Measurements from ENCODE around the gene CBL. TPM values are rescaled to one million over a fixed set of nuclear protein-coding genes. Genes with fewer than 3 reads are reported as not detected.

The CBL gene
- total RNA-seq, 1 experiment from 2014 or later, result 9.7 TPM

DNA sequence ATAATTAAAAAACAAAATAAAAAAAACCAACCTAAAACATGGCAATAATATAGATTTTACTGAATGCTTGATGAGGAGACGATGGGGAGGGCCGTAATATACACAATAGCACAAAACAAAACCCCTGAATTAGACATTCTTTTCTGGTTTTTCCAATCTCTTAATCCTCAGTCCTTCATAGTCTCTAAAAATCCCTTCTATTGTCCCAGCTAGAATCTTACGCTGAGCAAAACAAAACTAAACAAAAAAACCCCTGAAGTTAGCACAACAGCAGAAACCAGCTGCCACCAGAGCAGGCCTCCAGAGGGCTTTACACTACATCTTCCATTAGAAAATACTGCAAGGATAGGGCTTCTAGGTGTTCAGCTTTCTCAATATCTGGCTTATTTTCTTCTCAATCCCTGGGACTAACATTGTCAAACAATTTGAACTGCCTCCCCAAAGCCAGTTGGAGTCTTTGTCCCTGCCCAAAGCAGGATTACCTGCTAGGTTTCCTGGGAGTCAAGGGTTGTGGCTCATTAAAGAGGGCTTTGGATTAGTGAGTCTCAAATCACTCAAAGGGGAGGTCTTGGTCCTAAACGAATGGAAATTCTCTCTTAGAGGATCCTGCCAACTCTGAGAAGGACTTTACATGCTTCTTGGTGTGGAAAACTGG is 126.1 kb downstream of the CBL start:
- DNase-seq (ENCODE audit: low spot score), result no peak

DNA sequence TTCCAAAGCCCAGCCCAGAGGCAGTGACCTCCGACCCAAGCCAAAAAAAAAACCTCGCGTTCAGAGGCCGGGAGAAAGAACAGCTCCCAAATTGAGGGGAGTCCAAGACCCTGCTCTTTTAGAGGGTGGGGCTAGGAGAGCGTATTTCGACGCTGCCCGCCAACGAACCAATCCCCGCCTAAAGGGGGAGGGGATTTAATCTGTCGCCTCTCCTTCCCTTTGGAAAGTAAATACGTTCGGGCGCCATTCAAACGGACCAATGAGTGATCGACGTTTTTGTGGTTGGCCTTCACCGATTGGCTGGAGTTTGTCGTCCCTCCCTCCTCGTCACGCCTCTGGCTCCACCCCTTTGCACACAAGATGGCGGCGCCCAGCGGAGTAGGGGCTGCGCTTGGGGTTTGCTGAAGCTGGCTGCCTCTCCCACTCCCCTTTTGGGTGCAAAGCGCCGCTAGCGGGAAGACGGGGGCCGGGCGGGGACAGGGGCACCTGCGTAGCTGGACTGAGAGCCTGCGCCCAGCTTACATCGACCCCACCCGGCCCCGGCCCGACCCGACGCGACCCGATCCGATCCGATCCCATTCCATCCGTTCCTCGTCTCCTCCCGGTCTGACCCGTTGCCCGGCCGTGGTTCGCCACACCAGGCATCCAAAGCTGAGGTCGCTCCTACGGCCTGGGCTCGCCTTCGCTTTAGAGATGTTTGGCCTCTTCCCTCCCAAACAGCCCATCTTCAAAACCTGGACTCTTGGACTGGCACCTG is 128.2 kb downstream of the CBL start, which contains the start of gene RNF26:
TSS of gene RNF26 (plus strand) at position 354 of the 757 bp plus-strand sequence. CDS start 596 bp downstream, outside the sequence.
- DNase-seq (ENCODE audit: low spot score), result peak; percentile 89

DNA sequence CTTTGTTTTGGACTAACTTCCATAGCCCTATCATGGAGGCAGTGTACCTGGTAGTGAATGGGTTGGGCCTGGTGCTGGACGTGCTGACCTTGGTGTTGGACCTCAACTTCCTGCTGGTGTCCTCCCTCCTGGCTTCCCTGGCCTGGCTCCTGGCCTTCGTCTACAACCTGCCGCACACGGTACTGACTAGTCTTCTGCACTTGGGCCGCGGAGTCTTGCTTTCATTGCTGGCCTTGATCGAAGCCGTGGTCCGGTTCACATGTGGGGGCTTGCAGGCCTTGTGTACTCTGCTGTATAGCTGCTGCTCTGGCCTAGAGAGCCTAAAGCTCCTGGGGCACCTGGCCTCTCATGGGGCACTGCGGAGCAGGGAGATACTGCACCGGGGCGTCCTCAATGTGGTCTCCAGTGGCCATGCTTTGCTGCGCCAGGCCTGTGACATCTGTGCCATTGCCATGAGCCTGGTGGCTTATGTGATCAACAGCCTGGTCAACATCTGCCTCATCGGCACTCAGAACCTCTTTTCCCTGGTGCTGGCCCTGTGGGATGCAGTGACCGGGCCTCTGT is 129.0 kb downstream of the CBL start:
- no peak for DNase-seq (ENCODE audit: low spot score)

GRCh38 chr11:119335655-119336543 is 129.8 kb downstream of the CBL start:
- DNase-seq (ENCODE audit: low spot score), result no peak

DNA sequence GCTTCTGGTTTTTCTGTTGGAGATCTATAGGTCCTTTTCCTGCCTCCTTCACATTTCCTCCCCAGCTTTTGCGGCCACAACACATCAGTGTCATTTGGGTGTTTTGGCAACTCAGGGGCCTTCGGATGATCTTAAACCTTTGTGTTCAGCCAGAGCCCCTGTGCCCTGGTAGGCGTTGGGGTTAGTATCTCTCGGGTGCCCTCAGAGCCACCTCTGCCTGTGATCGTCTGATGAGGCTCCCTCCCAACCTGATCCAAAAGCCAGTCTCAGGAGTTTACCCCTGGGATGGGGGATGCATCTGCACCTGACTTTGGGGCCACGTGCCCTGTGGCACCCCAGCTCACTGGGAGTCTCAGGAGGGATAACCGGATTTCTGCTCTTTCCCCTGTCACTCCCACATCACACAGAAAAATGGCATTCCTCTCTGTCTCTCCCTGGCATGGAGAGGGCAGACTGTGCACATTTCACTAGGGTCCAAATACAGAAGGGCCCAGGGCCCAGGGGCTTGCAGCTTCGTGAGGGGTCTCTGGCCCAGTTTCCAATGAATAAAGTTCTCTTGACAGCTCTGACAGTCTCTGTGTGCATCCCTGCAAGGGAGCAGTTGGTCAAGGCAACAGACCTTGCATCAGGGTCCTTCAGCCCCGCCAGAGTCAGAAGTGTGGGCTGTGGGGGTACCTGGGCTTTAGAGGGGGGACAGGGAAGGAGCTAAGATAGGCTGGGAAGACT is 130.8 kb downstream of the CBL start:
- DNase-seq (ENCODE audit: low spot score), result no peak

DNA sequence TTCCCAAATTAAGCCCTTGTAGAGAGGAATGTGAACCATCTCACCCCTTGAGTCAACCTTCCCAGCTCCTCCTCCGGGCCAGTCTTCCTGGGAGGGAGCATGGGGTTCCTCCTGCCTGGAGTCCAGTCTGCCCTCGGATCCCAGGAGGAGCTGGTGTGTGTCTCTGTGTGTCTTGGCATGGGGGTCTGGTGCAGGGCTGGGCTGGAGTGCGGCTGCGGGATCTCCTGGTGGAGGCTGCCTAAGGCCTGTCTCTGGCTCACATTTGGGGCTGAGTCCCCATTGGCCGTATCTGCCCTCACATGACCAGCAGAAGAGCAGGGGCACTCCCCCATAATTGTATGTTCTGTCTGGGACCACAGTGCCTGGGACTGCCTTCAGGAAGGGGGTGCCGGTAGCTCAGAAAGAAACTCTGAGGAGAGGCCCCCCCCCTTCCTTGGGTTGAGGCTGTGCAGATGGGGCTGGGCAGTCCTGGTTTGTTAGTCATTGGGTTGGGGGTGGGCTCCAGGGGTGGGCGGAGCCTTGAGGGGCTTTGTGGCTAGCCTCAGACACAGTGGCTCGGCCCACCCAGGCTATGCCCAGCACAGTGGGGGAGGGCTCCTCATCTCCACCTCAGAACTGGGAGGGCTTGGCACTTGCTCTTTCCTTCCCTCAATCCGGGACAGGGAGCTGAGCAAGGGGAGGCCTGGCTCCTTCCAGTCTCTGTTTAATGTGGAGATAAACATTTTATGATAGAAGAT is 131.6 kb downstream of the CBL start:
- DNase-seq (ENCODE audit: low spot score), result no peak

- DNase-seq (ENCODE audit: low spot score), result peak; percentile 31
Observed at GRCh38 chr11:119338318-119338890, 132.3 kb downstream of the CBL start.

DNA sequence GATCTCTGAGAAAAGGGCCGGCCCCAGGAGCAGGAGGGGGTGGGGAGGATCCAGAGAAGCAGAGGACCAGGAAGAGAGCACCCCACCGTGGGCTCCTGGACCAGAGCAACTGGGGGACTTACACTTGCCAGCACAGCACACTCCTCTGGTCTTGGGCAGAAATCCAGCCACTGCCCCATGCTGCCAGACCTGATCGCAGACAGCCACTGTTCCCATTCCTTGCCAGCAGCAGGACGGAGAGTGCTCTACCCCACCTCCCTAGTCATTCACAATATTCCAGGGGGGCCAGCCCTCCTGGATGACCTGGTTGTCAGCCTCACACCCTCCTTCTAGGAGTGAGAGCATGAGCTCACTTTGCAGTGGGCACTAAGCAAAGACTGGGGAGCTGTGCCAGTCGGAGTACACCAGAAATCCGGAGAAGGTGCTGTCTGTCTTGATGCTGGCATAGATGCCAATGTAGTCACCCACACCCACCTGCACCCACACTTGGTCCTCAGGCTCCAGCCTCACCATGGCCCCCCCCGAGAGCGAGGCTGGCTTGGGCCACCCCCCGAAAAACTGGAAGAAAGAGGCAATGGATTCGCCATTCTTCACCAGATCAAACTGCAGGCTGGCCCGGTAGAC is 132.9 kb downstream of the CBL start:
- DNase-seq (ENCODE audit: low spot score), result no peak

GRCh38 chr11:119339589-119340334 is 133.6 kb downstream of the CBL start:
- DNase-seq (ENCODE audit: low spot score), result no peak

GRCh38 chr11:119340335-119341221 is 134.4 kb downstream of the CBL start, which contains the start of gene C1QTNF5:
TSS of gene C1QTNF5 (minus strand) at chr11:119340883. CDS start at chr11:119340397, 486 bp downstream.
- no peak for DNase-seq (ENCODE audit: low spot score)

DNA sequence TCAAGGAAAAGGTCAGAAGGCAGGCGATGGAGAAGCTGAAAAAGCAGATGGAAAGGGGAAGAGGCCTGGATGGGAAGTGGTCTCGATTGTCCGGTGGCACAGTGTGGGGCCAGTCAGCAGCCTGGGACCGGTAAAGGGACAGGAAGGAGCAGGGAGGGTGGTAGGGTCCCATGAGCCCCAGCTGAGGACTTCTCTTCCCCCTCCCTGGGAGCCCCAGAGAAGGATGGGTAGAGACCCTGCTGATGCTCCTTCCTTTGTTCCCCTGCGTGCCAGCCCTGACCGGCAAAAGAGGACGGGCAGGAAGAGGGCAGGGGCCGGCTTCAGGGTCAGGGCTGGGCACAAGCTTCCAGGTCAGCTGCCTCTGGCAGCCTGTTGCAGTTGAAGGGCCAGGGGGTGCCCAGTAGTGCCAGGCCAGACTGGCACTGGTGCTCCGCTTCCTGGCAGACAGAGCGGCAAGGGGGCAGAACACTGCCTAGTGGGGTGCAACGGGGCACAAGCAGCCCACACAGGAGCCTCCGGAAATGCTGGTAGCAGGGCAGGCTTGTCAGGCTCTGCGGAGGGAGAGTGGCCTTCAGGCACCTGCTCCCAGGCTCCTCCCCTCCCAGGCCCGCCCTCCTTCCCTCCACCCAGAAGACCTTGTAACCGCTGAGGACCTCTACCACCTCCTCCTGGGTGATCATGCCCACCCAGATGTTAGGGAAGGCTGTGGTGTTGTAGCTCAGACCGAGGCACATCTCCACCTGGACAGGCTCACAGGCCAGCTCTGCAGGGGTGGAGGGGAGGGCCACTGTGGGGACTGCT is 135.3 kb downstream of the CBL start:
- no peak for DNase-seq (ENCODE audit: low spot score)

DNA sequence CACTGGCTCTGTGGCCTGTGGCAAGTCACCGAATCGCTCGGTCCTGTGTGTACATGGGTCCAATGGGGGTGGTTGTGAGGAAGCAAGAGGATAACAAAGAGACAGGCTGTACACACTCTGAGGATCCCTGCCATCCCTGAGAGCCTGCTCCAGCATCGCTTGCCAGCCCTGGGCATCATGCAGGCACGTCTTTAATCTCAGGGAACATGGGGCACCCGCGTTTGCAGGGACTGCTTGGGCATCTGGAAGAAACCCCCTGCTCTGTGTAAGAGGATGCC is 135.8 kb downstream of the CBL start:
- no peak for DNase-seq (ENCODE audit: low spot score)

DNA sequence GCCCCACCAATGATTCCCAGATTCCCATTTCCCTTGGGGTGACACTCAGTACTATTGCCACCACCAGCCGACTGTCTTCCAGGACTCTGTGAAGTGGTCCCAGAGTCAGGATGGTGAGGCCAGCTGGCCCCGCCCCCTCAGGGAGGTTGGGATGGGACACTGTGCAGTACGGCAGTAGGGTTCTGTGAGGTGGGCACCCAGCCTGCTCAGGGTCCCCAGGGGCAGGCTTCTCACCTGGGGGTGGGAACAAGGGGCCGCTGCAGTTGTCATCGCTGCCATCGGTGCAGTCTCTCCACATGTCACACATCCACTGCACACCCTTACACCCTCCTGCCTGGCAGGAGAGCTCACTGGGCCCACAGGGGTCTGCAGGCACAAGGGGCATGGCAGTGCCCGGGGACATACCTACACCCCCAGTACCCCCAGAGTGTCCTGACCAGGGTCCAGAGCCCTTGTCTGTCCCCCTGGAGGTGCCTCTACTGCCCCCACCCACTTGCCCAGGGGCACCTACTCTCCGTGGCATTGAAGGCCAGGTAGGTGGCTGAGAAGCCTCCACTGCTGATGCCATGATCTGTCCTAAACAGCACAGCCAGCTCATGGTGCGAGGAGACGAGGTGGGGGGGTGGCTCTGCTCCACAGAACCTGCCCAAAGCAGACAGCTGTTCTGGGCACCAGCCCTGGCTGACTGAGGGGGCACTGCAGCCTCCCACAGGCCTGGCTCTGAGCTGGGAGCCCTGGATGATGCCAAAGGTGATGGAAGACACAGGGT is 136.4 kb downstream of the CBL start:
- DNase-seq (ENCODE audit: low spot score), result no peak

- DNase-seq (ENCODE audit: low spot score), result no peak
Observed at GRCh38 chr11:119343726-119344125, 137.6 kb downstream of the CBL start.

DNA sequence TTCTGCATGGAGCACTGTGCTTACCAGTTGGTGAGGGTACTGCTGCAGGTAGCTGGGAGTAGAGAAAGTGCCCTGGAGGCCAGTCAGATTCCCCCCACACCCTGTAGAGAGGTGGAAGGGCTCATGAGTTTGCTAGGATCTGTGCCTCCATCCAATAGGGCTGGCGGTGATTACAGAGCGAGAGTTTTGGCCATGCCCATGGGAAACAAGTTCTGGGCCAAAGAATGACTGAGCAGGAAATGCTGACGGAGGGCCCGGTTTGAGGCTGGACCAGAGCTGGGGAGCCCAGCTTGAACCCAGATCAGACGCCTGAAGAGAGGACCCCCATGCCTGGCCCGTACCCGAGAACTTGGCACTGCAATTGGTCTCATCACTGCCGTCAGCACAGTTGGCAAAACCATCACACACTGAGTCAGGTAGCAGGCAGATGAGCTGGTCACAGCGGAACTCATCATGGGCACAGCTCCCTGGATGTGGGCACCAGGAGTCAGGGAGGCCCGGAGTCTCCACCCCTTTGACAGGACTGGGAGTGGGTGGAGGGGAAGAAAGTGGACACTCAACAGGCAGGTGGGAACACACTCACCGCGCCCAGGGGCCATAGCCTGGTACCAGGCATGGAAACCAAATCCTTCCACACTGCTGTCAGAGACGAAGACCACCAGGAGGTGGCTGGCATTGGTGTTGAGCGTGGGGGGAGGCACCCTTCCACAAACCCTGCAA is 138.3 kb downstream of the CBL start:
- DNase-seq (ENCODE audit: low spot score), result no peak

DNA sequence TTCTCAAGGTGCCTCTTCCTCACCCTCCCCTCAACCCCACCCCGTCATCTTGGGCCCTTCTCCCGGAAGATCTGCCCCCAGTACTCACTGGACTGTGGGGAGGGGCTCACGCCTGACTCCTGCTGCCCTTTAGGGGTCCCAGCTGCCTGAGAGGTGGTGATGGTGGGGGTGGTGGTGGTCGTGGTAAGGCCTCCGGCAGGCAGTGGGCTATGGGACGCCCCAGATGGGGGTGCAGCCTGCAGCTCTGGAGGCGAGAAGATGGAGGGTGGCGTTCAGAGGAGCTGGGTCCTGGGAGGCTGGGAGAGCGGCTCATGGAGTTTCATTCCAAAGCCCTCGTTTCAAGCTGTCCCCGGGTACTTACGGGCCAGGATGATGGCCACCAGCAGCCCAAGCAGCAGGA is 139.5 kb downstream of the CBL start:
- DNase-seq (ENCODE audit: low spot score), result no peak
